D721Med (cell line): Measurements from ENCODE around the gene GATA2.

Experiments
- DNase-seq: peaks from one replicate; pipeline ENCODE4 v3.0.0; 2011; ENCODE audit warnings: low spot score; ENCODE audit not compliant: insufficient read length
- FAIRE-seq: peaks from 2 replicates; lab custom pipeline; 2011; peaks lifted over from hg19 to GRCh38; lab: Jason Lieb, UNC
- CTCF ChIP-seq: IDR thresholded peaks from 2 replicates; pipeline ENCODE4 v1.5.1; 2012; ENCODE audit warnings: mild to moderate bottlenecking, control low read depth; ENCODE audit not compliant: insufficient read depth; ENCODE audit errors: missing control alignments

Gene GATA2

GRCh38 chr3:128502712-128503111 lies 9.7 kb upstream of the GATA2 start:
- FAIRE-seq (no peak), DNase-seq (no peak)
- no peak for TF ChIP-seq CTCF

- DNase-seq: no peak
- no peak for TF ChIP-seq CTCF
- no peak for FAIRE-seq
Observed at GRCh38 chr3:128501431-128501830, 8.4 kb upstream of the GATA2 start.

GRCh38 chr3:128500556-128500955 lies 7.6 kb upstream of the GATA2 start:
- no peak for TF ChIP-seq CTCF
- DNase-seq (no peak), FAIRE-seq (no peak)

GRCh38 chr3:128499724-128500275 lies 6.8 kb upstream of the GATA2 start:
- no peak for TF ChIP-seq CTCF
- DNase-seq: no peak
- FAIRE-seq: no peak

- no peak for TF ChIP-seq CTCF
Observed at GRCh38 chr3:128498901-128499530, 6.0 kb upstream of the GATA2 start.

GRCh38 chr3:128498127-128498626 lies 5.2 kb upstream of the GATA2 start:
- no peak for FAIRE-seq
- TF ChIP-seq CTCF: no peak
- DNase-seq: no peak

More at GRCh38 chr3:128498901-128499530, 6.0 kb upstream of the GATA2 start:
- DNase-seq: no peak
- no peak for FAIRE-seq

- DNase-seq (peak; percentile 77), FAIRE-seq (no peak)
- TF ChIP-seq CTCF: peak; percentile 57
Observed at GRCh38 chr3:128497305-128498126, 4.5 kb upstream of the GATA2 start.
